Measurements from ENCODE around the gene VPS8. TPM values are rescaled to one million over a fixed set of nuclear protein-coding genes. Genes with fewer than 3 reads are reported as not detected.

VPS8 gene, protein sequence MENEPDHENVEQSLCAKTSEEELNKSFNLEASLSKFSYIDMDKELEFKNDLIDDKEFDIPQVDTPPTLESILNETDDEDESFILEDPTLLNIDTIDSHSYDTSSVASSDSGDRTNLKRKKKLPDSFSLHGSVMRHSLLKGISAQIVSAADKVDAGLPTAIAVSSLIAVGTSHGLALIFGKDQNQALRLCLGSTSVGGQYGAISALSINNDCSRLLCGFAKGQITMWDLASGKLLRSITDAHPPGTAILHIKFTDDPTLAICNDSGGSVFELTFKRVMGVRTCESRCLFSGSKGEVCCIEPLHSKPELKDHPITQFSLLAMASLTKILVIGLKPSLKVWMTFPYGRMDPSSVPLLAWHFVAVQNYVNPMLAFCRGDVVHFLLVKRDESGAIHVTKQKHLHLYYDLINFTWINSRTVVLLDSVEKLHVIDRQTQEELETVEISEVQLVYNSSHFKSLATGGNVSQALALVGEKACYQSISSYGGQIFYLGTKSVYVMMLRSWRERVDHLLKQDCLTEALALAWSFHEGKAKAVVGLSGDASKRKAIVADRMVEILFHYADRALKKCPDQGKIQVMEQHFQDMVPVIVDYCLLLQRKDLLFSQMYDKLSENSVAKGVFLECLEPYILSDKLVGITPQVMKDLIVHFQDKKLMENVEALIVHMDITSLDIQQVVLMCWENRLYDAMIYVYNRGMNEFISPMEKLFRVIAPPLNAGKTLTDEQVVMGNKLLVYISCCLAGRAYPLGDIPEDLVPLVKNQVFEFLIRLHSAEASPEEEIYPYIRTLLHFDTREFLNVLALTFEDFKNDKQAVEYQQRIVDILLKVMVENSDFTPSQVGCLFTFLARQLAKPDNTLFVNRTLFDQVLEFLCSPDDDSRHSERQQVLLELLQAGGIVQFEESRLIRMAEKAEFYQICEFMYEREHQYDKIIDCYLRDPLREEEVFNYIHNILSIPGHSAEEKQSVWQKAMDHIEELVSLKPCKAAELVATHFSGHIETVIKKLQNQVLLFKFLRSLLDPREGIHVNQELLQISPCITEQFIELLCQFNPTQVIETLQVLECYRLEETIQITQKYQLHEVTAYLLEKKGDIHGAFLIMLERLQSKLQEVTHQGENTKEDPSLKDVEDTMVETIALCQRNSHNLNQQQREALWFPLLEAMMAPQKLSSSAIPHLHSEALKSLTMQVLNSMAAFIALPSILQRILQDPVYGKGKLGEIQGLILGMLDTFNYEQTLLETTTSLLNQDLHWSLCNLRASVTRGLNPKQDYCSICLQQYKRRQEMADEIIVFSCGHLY (N-terminal part only)
- total RNA-seq, result 56.6 and 60.8 TPM in 2 replicates

DNA sequence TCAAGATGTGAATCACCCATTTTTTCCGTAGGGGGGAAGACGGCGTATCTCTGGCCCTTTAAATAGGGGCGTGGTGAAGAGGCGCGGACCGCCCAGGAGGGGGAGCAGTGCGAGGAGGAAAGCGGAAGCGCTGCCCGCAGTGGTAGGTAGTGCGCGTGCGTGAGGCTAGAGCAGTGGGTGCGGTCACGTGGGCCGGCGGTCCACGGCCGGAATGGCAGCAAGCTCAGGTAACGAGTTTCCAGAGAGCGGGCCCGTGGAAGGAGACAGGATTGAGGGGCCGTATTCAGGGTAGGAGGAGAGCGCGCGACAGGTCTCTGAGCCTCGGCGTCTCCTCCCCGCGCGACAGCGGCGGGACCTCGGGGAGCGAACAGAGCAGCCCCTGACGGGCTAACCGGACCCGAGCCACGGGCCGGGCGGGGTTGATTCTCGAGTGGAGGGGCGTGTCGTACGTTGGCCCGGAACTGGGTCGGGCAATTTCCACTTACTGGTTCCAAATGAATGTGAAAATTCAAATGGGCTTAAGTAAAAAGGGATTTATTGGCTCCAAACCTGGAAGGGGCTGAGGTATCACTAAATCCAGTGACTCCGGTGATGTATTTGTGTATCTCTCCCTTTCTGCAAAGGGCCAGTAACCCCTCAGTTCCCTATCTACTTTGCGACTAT is at the start of gene VPS8:
Gene VPS8, plus strand, starts transcription at position 168 of the 663 bp plus-strand sequence. CDS start 12,467 bp downstream, outside the sequence.
- intact Hi-C loops (cut with micrococcal nuclease), result loop anchor here (1.0 kb wide), 5 partner anchors 100 to 774 kb away; partner anchors contain the start of genes AP2M1, EPHB3, MAGEF1 and SENP2

DNA sequence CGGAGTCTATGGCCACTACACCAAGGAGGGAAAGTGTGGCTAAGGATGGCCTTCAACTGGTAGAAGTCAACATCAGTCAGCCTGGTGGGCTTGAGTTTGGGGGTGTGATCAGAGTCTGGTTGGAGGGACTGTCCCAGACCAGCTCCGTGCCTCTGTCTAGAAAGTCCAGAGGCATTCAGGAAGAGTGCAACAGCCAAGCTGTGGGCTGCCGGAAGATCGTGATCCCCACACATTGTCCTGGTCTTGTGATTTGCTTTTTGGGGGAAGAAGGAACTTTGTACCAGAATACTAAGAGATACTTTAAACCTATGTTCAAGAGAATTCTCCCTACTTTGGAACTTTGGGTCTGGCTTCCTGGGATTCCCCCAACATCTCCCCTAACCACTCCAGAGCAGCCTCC is 47.8 kb upstream of the VPS8 start:
- intact Hi-C loops (cut with micrococcal nuclease), result no loop called here

DNA sequence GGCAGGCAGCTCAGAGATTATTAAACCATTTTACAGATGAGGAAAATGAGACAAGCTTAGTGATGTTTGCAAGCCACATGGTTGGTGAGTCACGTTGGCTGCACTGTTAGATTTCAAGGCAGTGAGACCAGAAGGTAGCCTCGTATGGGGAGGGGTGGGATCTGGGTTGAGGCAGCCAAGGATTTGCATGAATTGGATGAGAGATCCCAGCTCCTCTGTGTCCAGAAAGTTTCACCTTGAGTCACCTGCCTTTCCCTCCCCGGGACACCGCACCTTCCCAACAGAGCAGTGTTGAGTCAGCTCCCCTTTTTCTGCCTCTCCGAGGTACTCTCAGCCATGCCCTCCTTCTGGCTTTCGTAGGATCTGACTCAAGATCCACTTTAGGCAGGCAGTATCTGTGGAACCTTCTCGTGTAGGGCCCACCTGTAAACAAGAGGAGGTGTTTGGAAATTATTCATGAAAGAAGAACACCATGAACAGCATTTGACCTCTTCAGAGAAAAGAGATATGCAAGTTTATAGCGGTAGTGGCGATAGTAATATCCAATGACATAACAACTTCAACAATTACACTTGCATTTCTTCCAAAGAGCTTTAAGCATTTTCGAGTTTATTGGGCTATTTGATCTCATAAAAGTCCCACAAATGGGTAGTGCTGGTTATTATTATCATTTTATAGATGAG is 46.8 kb upstream of the VPS8 start:
- intact Hi-C loops (cut with micrococcal nuclease), result no loop called here

DNA sequence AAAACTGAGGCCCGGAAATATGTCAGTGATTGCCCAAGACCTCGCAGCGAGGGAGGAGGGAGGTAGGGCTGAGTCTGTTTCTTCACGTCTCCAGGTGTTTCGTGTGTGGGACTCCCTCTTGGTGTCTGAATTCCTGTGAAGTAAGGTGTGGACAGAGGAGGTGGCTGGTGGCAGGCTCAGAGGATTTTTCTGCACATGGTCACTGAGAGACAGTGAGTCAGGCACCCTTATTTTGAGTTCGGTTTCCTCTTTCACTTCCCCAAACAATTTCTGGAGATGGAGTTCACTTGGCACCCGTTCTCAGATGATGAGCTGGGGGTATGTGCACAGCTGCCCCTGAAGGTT is 46.3 kb upstream of the VPS8 start:
- intact Hi-C loops (cut with micrococcal nuclease), result no loop called here

DNA sequence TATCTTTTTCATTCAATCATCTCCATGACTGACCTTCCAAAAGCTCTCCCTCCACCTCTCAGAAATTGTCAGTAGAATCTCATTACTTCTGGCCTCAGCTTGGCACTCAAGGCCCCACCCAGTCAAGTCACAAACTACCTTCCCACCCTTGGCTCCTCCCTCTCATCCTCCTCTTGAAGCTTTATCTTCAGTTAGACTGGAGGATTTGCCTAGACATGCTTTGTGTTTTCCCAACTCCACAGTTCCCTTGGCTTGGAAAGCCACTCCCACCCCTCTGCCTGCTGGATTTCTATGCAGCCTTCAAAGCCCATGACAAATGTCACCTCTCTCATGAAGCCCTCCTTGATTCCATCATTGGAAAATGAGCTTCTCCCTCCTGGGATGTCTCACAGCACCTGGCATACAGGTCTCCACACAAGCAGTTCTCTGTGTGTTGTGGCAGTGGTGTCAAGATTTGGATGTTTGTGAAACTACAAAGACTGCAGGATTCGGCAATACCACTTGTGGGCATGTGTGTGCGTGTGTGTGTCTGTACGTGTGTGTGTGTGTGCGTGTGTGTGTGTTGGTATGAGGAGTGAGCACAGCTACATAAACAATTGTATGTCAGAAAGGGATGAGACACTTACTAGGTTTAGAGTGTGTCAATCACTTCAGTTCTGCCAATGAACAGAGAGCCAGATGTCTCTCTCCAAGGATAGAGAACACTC is 45.3 kb upstream of the VPS8 start:
- intact Hi-C loops (cut with micrococcal nuclease), result no loop called here

DNA sequence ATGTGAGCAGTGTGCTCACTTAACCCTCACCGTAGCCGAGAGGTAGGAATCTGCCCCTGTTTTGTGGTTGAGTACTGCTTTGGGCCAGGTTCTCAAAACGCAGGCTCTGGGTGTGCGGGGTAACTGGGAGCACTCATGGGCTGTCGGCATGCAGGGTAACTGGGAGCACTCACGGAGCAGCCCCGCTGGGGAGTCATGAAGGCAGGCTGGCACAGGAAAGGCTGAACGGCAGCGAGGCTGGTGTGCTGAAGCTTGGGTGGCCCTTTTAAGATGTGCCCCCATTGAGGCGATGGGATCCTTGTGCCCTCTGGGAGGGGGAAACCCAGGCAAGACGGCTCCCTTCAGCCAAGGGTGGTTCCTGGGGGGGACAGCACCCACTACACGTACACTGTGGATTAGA is 44.6 kb upstream of the VPS8 start:
- intact Hi-C loops (cut with micrococcal nuclease), result no loop called here

DNA sequence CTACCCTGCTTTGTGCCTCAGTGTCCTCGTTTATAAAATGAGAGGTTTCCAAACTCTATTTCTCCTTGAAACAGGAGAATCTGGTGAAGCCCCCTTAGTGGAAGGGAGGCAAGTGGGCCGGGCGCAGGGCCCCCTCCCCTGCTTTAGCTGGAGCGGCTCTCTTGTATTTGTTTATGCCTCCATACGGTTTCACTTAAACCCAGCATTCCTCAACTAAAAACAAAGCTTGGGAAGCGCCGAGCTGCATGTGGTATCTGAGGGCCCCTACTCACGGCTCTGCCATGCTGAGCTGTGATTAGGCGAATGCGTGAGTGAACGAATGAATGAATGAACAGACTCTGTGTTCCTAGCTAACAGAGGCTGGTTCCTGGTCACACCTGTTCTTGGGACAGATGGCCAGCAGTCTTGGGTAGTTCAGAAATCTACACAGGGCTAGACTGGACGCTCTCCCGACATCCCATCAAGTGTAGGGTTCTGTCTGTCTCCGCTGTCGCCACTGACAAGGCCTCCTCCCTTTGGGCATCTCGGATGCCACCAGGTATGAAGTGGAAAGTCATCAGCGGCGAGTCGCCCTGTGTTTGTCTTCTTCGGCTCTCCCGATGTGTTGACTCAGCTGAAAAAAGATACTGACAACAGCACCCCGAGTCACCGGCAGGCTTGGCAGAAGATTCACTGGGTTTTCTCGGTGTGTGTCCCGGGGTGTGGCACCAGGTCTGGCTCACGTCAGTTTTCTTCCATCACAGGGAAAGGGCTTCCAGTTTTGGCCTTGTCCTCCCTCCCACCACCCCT is 42.4 kb upstream of the VPS8 start:
- intact Hi-C loops (cut with micrococcal nuclease), result no loop called here

DNA sequence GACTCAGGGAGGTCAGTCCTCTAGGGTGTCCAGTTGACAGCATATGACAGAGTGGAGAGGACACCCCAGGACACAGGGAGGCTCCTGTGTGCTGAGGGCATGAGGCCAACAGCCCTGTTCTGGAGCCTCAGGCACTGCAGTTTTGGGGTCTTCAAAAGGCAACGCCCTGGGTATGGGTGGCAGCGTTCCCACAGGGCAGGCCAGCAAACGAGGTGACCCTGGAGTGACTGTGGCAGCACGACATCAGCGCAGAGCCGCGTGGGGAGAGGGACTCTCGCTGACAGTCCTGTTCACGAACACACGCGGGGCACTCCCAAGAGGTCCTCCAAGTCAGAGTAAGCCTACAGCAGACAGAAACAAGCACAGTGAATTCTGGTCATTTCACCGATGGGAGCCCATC is 41.4 kb upstream of the VPS8 start:
- intact Hi-C loops (cut with micrococcal nuclease), result no loop called here

DNA sequence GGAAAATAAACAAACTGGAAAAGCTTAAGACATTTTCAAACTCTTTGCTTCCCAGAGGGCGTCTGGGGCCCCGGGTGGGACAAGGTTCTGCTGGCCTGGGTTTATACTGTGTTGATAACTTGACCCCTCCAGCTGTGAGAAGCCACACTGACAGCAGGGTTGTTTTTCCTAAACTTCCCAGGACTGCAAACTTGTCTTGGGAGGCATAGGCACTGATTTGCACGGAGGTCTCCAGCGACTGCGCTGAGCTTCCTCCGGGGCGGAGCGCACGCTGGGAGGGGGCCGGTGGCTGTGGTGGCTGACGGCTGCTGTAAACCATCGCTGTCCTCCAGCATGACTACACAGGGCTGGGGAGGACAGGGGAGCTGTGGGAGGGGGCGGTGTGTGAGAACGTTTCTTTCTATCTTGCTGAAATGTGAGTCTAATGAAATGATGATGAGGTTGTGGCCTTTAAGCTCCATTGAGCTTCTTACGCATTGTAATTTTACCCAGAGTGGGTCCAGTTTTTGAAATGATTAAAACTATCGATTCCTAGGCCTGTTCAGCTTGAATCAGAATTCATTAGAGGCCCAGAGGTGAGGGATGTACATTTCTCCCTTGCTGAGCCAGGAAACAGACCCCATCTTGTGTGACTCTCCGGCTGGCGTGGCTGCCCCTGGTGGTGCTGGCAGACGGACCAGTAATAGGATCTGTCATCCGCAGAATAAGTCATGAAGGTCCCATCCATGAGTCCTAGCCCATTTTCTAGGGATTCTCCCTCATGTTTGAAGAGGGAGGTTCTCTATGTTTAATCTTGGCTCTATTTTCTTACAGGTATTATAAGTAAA is 40.5 kb upstream of the VPS8 start:
- intact Hi-C loops (cut with micrococcal nuclease), result no loop called here

DNA sequence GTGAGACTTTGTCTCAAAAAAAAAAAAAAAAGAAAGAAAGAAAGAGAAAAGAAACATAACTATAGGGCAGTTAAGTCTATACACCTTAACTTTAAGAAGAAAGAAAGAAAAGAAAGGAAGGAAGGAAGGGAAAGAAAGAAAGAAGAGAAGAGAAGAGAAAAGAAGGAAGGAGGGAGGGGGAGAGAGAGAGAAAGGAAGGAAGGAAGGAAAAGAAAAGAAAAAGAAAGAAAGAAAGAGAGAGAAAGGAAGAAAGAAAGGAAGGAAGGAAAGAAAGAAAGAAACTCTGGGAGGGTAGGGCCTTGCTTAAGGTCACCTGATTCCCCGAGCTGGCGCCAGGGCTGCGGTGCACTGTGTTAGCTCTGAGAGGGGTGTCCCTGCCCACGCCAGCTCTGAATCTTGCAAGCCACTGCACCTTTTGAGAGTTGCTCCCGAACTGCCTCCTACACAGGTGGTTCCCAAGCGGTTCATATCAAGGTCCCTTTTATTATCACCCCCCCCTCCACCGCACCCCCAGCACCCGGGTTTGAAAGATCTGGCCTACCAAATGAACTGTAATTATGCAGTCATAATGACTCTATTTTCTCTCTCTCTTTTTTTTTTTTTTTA is 39.2 kb upstream of the VPS8 start:
- intact Hi-C loops (cut with micrococcal nuclease), result no loop called here

DNA sequence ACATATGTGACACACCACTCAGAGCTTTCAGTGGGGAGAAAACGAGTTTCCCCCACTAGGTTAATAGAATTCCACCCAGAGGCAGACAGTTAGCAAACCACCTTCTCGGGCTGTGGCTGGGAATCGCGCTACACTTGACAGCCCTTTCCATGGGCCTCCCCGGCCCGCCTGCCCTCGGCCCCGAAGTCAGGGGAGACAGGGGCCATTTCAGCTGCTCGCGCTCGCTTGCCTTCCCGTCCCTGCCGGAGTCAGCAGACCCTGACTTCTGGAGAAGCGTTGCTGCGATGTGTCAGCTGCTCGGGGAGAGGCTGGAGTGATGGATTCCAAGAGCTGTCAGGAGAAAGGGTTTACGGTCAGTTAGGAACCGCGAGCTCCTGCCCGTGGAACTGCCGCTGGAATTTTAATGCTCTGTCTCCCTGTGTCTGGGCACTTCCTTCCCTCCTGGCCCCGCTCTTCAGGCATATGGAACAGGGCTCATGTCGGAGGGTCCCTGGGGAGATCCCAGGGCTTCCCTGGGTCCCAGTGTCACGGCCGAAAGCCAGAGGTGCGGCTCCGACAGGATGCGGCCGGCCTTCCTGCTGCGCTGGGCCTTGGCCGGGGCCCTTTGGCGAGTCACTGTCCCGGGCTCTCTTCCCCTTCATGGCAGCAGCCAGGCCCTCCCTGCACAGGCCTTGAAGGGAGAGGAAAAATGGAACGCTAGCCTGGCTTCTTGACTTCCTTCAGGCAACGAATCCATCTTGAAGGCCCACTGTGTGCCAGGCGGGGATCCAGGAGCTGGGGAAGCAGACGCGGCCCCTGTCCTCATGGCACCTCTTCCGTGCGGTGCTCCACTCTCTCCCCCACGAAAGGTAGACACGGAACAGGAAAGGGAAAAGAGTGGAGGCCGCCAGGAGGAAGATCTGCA is 38.4 kb upstream of the VPS8 start:
- intact Hi-C loops (cut with micrococcal nuclease), result no loop called here

DNA sequence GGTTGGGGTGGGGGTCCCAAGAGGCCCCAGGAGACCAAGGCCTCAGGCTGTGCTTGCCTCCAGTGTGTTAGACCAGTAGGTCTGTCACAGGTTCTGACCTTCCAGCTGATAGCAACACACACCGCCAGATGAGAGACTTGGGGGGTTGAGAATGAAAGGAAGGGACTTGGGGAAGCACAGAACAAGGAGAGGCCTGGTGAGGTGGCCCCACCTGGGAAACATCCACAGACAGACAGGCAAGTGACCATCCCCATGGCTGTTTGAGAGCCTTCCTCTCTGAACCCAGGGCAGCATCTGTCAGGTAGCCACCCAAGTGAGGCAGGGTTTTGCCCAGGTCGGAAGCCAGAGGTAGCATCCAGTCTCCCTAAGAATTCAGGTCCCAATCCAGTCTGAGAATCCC is 35.0 kb upstream of the VPS8 start:
- intact Hi-C loops (cut with micrococcal nuclease), result loop anchor here (1.0 kb wide), 2 partner anchors 26 to 216 kb away; partner anchors contain the start of gene EPHB3

DNA sequence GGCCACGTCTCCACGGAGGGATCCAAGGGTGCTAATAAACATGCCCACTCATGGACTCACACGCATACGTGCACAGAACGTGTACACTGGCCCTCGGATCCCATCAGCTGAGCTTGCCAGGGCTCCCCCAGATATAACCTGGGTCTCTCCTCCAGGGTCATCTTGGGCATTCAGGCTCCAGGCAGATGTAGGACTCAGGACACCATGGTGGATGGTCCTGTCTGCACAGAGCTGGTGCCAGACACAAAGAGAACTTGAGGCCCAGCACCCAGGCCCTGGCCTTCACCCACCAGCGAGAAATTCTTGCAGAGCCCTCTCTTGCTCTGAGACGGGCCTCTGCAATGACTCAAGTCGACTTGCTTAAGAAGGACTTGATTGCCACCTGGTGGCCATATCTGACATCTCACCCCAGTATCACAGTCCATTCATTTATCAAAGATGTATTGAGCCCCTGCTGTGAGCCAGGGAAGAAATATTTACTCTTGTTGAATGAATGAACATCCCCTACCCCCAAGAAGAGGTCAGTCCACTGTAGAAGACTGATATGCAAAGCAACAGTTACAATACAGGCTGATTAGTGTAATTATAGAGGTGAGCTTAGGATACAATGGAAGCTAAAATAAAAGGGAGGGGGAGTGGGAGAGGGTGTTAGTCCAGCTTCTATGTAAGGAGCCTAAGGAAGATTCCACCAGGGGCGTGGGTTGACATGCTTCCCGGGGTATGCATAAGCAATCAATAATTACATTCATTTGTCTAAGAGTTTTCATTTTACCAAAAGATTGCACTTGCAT is 34.2 kb upstream of the VPS8 start:
- intact Hi-C loops (cut with micrococcal nuclease), result loop anchor here (1.0 kb wide), 3 partner anchors 26 to 233 kb away; partner anchors contain the start of gene EPHB3

DNA sequence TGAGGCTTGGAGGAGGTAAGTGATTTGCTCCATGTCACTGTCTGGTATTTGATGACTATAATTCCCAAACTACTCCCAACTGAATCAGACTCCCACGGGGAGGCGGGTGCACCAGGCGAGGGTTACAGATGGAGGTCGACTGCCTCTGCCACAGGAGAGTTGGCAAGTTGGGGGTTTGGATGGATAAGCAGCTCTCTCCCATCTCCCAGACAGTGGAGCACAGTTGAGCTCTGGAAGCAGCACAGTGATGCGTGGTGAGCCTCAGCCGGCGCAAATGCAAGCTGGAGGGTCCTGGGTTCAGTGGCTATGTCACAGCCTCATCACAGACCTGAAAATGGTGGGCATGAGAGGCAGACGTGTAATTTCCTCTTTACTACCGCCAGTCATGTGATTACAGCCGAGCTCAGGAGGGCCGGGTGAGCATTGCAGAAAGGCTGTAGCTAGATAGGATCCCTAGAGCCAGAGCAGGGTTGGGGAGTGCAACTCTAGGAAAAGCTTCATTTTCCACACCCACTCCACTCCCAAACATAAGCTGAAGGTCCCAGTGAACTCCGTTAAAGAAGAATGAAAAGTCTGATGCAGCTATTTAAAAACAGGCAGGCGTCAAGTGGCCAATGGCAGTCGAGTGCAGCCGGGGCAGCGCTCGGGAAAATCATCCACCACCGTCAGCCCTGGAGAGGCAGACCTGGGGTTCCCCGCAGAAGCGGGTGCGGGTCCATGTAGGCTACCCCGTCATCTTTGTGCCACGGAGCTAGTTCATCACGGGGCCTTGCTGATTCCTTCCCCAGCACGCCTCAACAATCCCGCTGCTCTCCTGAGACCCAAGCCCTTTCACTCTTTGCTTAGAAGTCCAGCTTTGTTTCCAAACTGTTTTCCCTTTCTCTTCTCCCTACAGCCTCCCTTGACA is 33.3 kb upstream of the VPS8 start:
- intact Hi-C loops (cut with micrococcal nuclease), result loop anchor here (1.0 kb wide), 1 partner anchor 234 kb away; no protein-coding TSS in a partner anchor
